Liver (tissue), 9 donors: ENCODE results near the gene CXCR1. TPM values are rescaled to one million over a fixed set of nuclear protein-coding genes. Genes with fewer than 3 reads are reported as not detected.
"Not testable (repeated sequence)": the region's sequence is repeated elsewhere in the genome, so short reads cannot be mapped to it uniquely, and the experiment has no call there.

Experiments
- DNase-seq: peaks from one replicate; pipeline ENCODE4 v3.0.0-alpha.2; 2017; ENCODE audit warnings: low spot score
- H3K27ac ChIP-seq, 2 donors: one replicate each; pipeline ENCODE4 v1.7.0; 2013; ENCODE audit warnings: inconsistent platforms in 2 of 2, low read length in 2 of 2, control low read depth in 1 of 2, low read depth in 1 of 2, mild to moderate bottlenecking in 1 of 2
- H3K27me3 ChIP-seq, 4 donors: one replicate each; pipeline versions ENCODE4 v1.6.1 to v1.7.0; 2013; ENCODE audit warnings: low read length in 3 of 4, inconsistent platforms in 1 of 4, mild to moderate bottlenecking in 1 of 4, moderate library complexity in 1 of 4; ENCODE audit not compliant: control insufficient read depth in 4 of 4, insufficient read depth in 4 of 4
- H3K36me3 ChIP-seq, 4 donors: one replicate each; pipeline versions ENCODE4 v1.6.1 to v1.7.0; 2013; ENCODE audit warnings: low read length in 3 of 4, mild to moderate bottlenecking in 3 of 4, low read depth in 1 of 4, moderate library complexity in 1 of 4; ENCODE audit not compliant: control insufficient read depth in 4 of 4, insufficient read depth in 3 of 4
- H3K4me1 ChIP-seq, 4 donors: one replicate each; pipeline versions ENCODE4 v1.6.1 to v1.7.0; 2013; ENCODE audit warnings: low read length in 3 of 4, mild to moderate bottlenecking in 3 of 4, moderate library complexity in 1 of 4; ENCODE audit not compliant: control insufficient read depth in 4 of 4, insufficient read depth in 4 of 4
- H3K4me3 ChIP-seq, 3 donors: one replicate each; pipeline versions ENCODE4 v1.6.1 to v1.7.0; 2013; ENCODE audit warnings: low read length in 3 of 3, control low read depth in 1 of 3, low read depth in 1 of 3, mild to moderate bottlenecking in 1 of 3
- H3K9ac ChIP-seq, 2 donors: one replicate each; pipeline ENCODE4 v1.7.0; 2013; ENCODE audit warnings: low read length in 2 of 2, mild to moderate bottlenecking in 2 of 2, moderate library complexity in 2 of 2, control low read depth in 1 of 2, low read depth in 1 of 2
- H3K9me3 ChIP-seq, 4 donors: one replicate each; pipeline versions ENCODE4 v1.6.1 to v1.7.0; 2013; ENCODE audit warnings: low read length in 3 of 4; ENCODE audit not compliant: control insufficient read depth in 4 of 4
- WGBS: extraction: QIAGEN DNeasy Blood & Tissue Kit; methylation state at CpG from one replicate; pipeline ENCODE4 v1.1.7; 2013; 5-methylcytosine and 5-hydroxymethylcytosine counted together
- polyA plus RNA-seq, 2 donors: library from polyadenylated mRNA; stranded (reverse) in 1 of 2; unstranded in 1 of 2; fragments of 200-250 nt in 1 of 2; fragments of >200 nt in 1 of 2; fragmentation: Nextera tagmentation in 1 of 2; extraction: Ambion mirVana in 1 of 2; gene quantifications; one replicate each; pipeline versions ENCODE4 v1.2.1 to v1.2.3, GENCODE V29; 2013 to 2015
- total RNA-seq, 2 donors: library from RNA; depleted of rRNA; stranded (reverse); fragments of >200 nt; gene quantifications; one replicate each; pipeline ENCODE4 v1.2.3, GENCODE V29; 2014
- donor health status: healthy.
- donor health status: healthy.
- donor health status: healthy.
- donor health status: healthy.
- donor health status: healthy.

Gene CXCR1
- total and polyA plus RNA-seq, 4 donors: 0.26 to 1.8 (median 0.71) TPM

- H3K27ac ChIP-seq, H3K9ac ChIP-seq, H3K9me3 ChIP-seq, H3K36me3 ChIP-seq, DNase-seq, H3K27me3 ChIP-seq, H3K4me3 ChIP-seq, H3K4me1 ChIP-seq: not testable (repeated sequence)
- WGBS: 85% methylated on average over 4 of the region's 4 CpGs
Observed at GRCh38 chr2:218121789-218122188, 45.0 kb downstream of the CXCR1 start.

Other genes starting within 250 kb of the CXCR1 start
- gene TNS1, start 164.0 kb downstream of the CXCR1 start, total RNA-seq: 100 to 1,000 TPM in 1 of 2 donors, 10 to 100 TPM in 1; 91.6 to 128 TPM
- 10 to 100 TPM; 16.3 to 23.0 TPM for gene TNS1, start 164.0 kb downstream of the CXCR1 start, polyA plus RNA-seq
- gene RUFY4, start 97.7 kb downstream of the CXCR1 start, total RNA-seq: under 1 TPM; 0.05 to 0.08 TPM
- gene RUFY4, start 97.7 kb downstream of the CXCR1 start, polyA plus RNA-seq: under 1 TPM in 1 of 2 donors, not detected in 1; 0.08 TPM
- 1 to 10 TPM in 1 of 2 donors, under 1 TPM in 1; 0.47 to 1.3 TPM for gene CXCR2, start 40.9 kb downstream of the CXCR1 start, total RNA-seq
- 1 to 10 TPM in 1 of 2 donors, under 1 TPM in 1; 0.60 to 1.8 TPM for gene CXCR2, start 40.9 kb downstream of the CXCR1 start, polyA plus RNA-seq
- gene ARPC2, start 50.2 kb upstream of the CXCR1 start, total RNA-seq: 10 to 100 TPM; 58.1 to 74.7 TPM
- gene ARPC2, start 50.2 kb upstream of the CXCR1 start, polyA plus RNA-seq: 10 to 100 TPM; 72.8 to 83.6 TPM
- gene GPBAR1, start 94.1 kb upstream of the CXCR1 start, total RNA-seq: 1 to 10 TPM in 1 of 2 donors, under 1 TPM in 1; 0.42 to 1.4 TPM
- gene GPBAR1, start 94.1 kb upstream of the CXCR1 start, polyA plus RNA-seq: 1 to 10 TPM; 2.1 to 2.7 TPM
- gene AAMP, start 103.2 kb upstream of the CXCR1 start, total RNA-seq: 100 to 1,000 TPM in 1 of 2 donors, 10 to 100 TPM in 1; 79.9 to 116 TPM
- 10 to 100 TPM; 63.6 to 69.2 TPM for gene AAMP, start 103.2 kb upstream of the CXCR1 start, polyA plus RNA-seq
- 10 to 100 TPM; 28.5 to 68.6 TPM for gene PNKD, start 103.6 kb upstream of the CXCR1 start, total RNA-seq
- gene PNKD, start 103.6 kb upstream of the CXCR1 start, polyA plus RNA-seq: 100 to 1,000 TPM; 121 to 161 TPM
- gene TMBIM1, start 125.5 kb upstream of the CXCR1 start, total RNA-seq: 100 to 1,000 TPM; 122 to 133 TPM
- gene TMBIM1, start 125.5 kb upstream of the CXCR1 start, polyA plus RNA-seq: 100 to 1,000 TPM in 1 of 2 donors, 10 to 100 TPM in 1; 61.8 to 106 TPM
- not detected for gene CATIP, start 189.9 kb upstream of the CXCR1 start, total RNA-seq
- under 1 TPM; 0.05 to 0.35 TPM for gene CATIP, start 189.9 kb upstream of the CXCR1 start, polyA plus RNA-seq
- 10 to 100 TPM in 1 of 2 donors, 1 to 10 TPM in 1; 1.4 to 23.0 TPM for gene SLC11A1, start 215.3 kb upstream of the CXCR1 start, total RNA-seq
- 1 to 10 TPM; 2.7 to 3.8 TPM for gene SLC11A1, start 215.3 kb upstream of the CXCR1 start, polyA plus RNA-seq
- gene CTDSP1, start 232.9 kb upstream of the CXCR1 start, total RNA-seq: 10 to 100 TPM; 46.6 to 66.5 TPM
- gene CTDSP1, start 232.9 kb upstream of the CXCR1 start, polyA plus RNA-seq: 10 to 100 TPM; 38.3 to 76.5 TPM